Neuronal stem cell (in vitro differentiated cells): ENCODE measurements around the gene TLX2.
A peak's percentile ranks its signal among the peaks of the same experiment; 100 is the strongest.

ENCODE experiments used
- DNase-seq: peaks from one replicate; pipeline ENCODE4 v3.0.0-alpha.2; 2013; ENCODE audit warnings: low spot score
- H2AFZ ChIP-seq: one replicate; pipeline ENCODE4 v1.6.1; 2013; ENCODE audit warnings: mild to moderate bottlenecking, low read length, inconsistent platforms
- H2AK5ac ChIP-seq: 2 replicates; pipeline ENCODE4 v1.6.1; 2013; ENCODE audit warnings: low read depth, mild to moderate bottlenecking, inconsistent platforms, low read length, moderate library complexity, mixed read lengths
- H2BK120ac ChIP-seq: 2 replicates; pipeline ENCODE4 v1.6.1; 2013; ENCODE audit warnings: low read depth, mild to moderate bottlenecking, inconsistent platforms, low read length, moderate library complexity, mixed read lengths
- H2BK12ac ChIP-seq: one replicate; pipeline ENCODE4 v1.6.1; 2013; ENCODE audit warnings: low read length, inconsistent platforms
- H2BK15ac ChIP-seq: 2 replicates; pipeline ENCODE4 v1.6.1; 2013; ENCODE audit warnings: mild to moderate bottlenecking, low read length, inconsistent platforms, mixed read lengths
- H2BK5ac ChIP-seq: one replicate; pipeline ENCODE4 v1.6.1; 2013; ENCODE audit warnings: inconsistent platforms, mild to moderate bottlenecking, low read length, moderate library complexity
- H3K14ac ChIP-seq: one replicate; pipeline ENCODE4 v1.6.1; 2013; ENCODE audit warnings: low read length, inconsistent platforms
- H3K18ac ChIP-seq: 2 replicates; pipeline ENCODE4 v1.6.1; 2013; ENCODE audit warnings: low read length, inconsistent platforms
- H3K23ac ChIP-seq: 2 replicates; pipeline ENCODE4 v1.6.1; 2013; ENCODE audit warnings: low read depth, mild to moderate bottlenecking, mixed read lengths, low read length, inconsistent platforms; ENCODE audit not compliant: poor library complexity
- H3K27ac ChIP-seq: replicated peaks from 3 replicates; pipeline ENCODE4 v1.5.1; 2013; ENCODE audit warnings: low read length, inconsistent platforms
- H3K27me3 ChIP-seq, 3 experiments: 2 replicates each; pipeline ENCODE4 v1.6.1; 2013; ENCODE audit warnings: low read length in 3 of 3, mild to moderate bottlenecking in 2 of 3, inconsistent platforms in 1 of 3, low read depth in 1 of 3, mixed read lengths in 1 of 3, moderate library complexity in 1 of 3; ENCODE audit not compliant: control insufficient read depth in 3 of 3, insufficient read depth in 3 of 3
- H3K36me3 ChIP-seq, 2 donors: replicated peaks in 1 of 2; 2 replicates each; pipeline ENCODE4 v1.6.1; 2013; ENCODE audit warnings: low read length in 2 of 2; ENCODE audit not compliant: control insufficient read depth in 2 of 2, insufficient read depth in 2 of 2
- H3K4ac ChIP-seq: 2 replicates; pipeline ENCODE4 v1.6.1; 2013; ENCODE audit warnings: inconsistent platforms, mild to moderate bottlenecking, low read length, moderate library complexity
- H3K4me1 ChIP-seq, 2 donors: 1 replicate in 1 of 2; 2 replicates in 1 of 2; pipeline ENCODE4 v1.6.1; 2013; ENCODE audit warnings: low read length in 2 of 2, low read depth in 1 of 2; ENCODE audit not compliant: control insufficient read depth in 2 of 2, insufficient read depth in 1 of 2
- H3K4me2 ChIP-seq: one replicate; pipeline ENCODE4 v1.6.1; 2013; ENCODE audit warnings: mild to moderate bottlenecking, low read length, inconsistent platforms; ENCODE audit not compliant: insufficient read depth, poor library complexity, severe bottlenecking
- H3K4me3 ChIP-seq, 2 donors: 2 replicates each; pipeline ENCODE4 v1.5.1; 2013; ENCODE audit warnings: low read length in 2 of 2, mild to moderate bottlenecking in 2 of 2, inconsistent platforms in 1 of 2, moderate library complexity in 1 of 2
- H3K79me1 ChIP-seq: one replicate; pipeline ENCODE4 v1.6.1; 2013; ENCODE audit warnings: low read depth, mild to moderate bottlenecking, inconsistent platforms, low read length, moderate library complexity
- H3K9ac ChIP-seq: one replicate; pipeline ENCODE4 v1.6.1; 2013; ENCODE audit warnings: mild to moderate bottlenecking, low read depth, low read length, inconsistent platforms; ENCODE audit not compliant: poor library complexity
- H3K9me3 ChIP-seq, 2 donors: replicated peaks in 1 of 2; 2 replicates each; pipeline versions ENCODE3 to v1.6.1; 2013; ENCODE audit warnings: low read length in 2 of 2, mild to moderate bottlenecking in 2 of 2, inconsistent platforms in 1 of 2, low read depth in 1 of 2, mixed read lengths in 1 of 2, moderate library complexity in 1 of 2; ENCODE audit not compliant: control insufficient read depth in 2 of 2, insufficient read depth in 1 of 2
- H4K8ac ChIP-seq: one replicate; pipeline ENCODE4 v1.6.1; 2013; ENCODE audit warnings: low read depth, mild to moderate bottlenecking, inconsistent platforms, low read length, moderate library complexity
- H4K91ac ChIP-seq: one replicate; pipeline ENCODE4 v1.6.1; 2013; ENCODE audit warnings: low read length, low read depth, mild to moderate bottlenecking, inconsistent platforms; ENCODE audit not compliant: poor library complexity
- WGBS, 2 donors: extraction: QIAGEN DNeasy Blood & Tissue Kit; methylation state at CpG; one replicate each; pipeline ENCODE4 v1.1.7; 2013; ENCODE audit warnings: missing lambda C conversion rate in 2 of 2, mixed read lengths in 1 of 2; ENCODE audit not compliant: insufficient read length in 2 of 2, insufficient replicate concordance in 1 of 2; ENCODE audit errors: extremely low coverage in 2 of 2; 5-methylcytosine and 5-hydroxymethylcytosine counted together

TLX2 gene

GRCh38 chr2:74554820-74555531 is 40.7 kb downstream of the TLX2 start:
- Histone ChIP-seq H3K79me1 (peaks cover 6% of the 10 kb centered on the region), H2AK5ac (peak overlapping the region; percentile 8), H2AFZ (peak overlapping the region; percentile 99), H3K9me3 (no peaks in the 10 kb centered on the region), H3K36me3 (peaks cover 19 to 36% of the 10 kb centered on the region in 2 donors), H2BK5ac (no peak overlapping the region), H2BK120ac (peak overlapping the region; percentile 53), H3K27me3 (peaks cover 0 to 47% (median 4%) of the 10 kb centered on the region in 3 experiments), H2BK12ac (peak overlapping the region; percentile 63), H3K4me1 (peaks cover 9 to 14% of the 10 kb centered on the region in 2 donors), H4K8ac (no peak overlapping the region), H3K9ac (peak overlapping the region; percentile 87), H3K23ac (peak overlapping the region; percentile 82), H4K91ac (no peak overlapping the region), H3K27ac (no peak overlapping the region), H2BK15ac (no peak overlapping the region), H3K4me2 (peak overlapping the region; percentile 83), H3K14ac (peak overlapping the region; percentile 75), H3K4ac (no peak overlapping the region), H3K4me3 (peak overlapping the region; percentile 67 to 87), H3K18ac (peak overlapping the region; percentile 78)
- peak; percentile 49 for DNase-seq
- WGBS, 2 donors = no CpG with 5 or more reads among the region's 58 CpGs

GRCh38 chr2:74555610-74556103 is 41.4 kb downstream of the TLX2 start:
- Histone ChIP-seq H2AK5ac (peak overlapping the region; percentile 8), H4K91ac (no peak overlapping the region), H3K79me1 (peaks cover 6% of the 10 kb centered on the region), H2AFZ (no peak overlapping the region), H3K36me3 (peaks cover 15 to 30% of the 10 kb centered on the region in 2 donors), H3K18ac (peak overlapping the region; percentile 78), H3K23ac (no peak overlapping the region), H3K27me3 (peaks cover 4 to 46% (median 4%) of the 10 kb centered on the region in 3 experiments), H3K4me2 (peak overlapping the region; percentile 83), H3K9ac (peak overlapping the region; percentile 87), H3K14ac (no peak overlapping the region), H3K27ac (no peak overlapping the region), H2BK15ac (no peak overlapping the region), H3K4ac (no peak overlapping the region), H2BK120ac (peak overlapping the region; percentile 53), H3K9me3 (no peaks in the 10 kb centered on the region), H2BK12ac (peak overlapping the region; percentile 63), H2BK5ac (no peak overlapping the region), H3K4me1 (peaks cover 9 to 15% of the 10 kb centered on the region in 2 donors), H3K4me3 (peak overlapping the region; percentile 67 to 87), H4K8ac (no peak overlapping the region)
- WGBS, 2 donors = no CpG with 5 or more reads among the region's 17 CpGs
- no peak for DNase-seq

- peaks cover 15 to 28% of the 10 kb centered on the region in 2 donors for H3K36me3 ChIP-seq
- no peak overlapping the region for H3K4me3 ChIP-seq
- peaks cover 6% of the 10 kb centered on the region for H3K79me1 ChIP-seq
- H3K27ac ChIP-seq = no peak overlapping the region
- H2BK5ac ChIP-seq = no peak overlapping the region
- no peak overlapping the region for H3K4me2 ChIP-seq
- DNase-seq = no peak
- no peak overlapping the region for H2AK5ac ChIP-seq
- peaks cover 9 to 15% of the 10 kb centered on the region in 2 donors for H3K4me1 ChIP-seq
- H3K4ac ChIP-seq = no peak overlapping the region
- H2BK12ac ChIP-seq = no peak overlapping the region
- H4K91ac ChIP-seq = no peak overlapping the region
- no peak overlapping the region for H2AFZ ChIP-seq
- no peak overlapping the region for H3K9ac ChIP-seq
- peaks cover 4 to 46% (median 6%) of the 10 kb centered on the region in 3 experiments for H3K27me3 ChIP-seq
- no peak overlapping the region for H2BK120ac ChIP-seq
- no CpG with 5 or more reads among the region's 14 CpGs for WGBS, 2 donors
- no peaks in the 10 kb centered on the region for H3K9me3 ChIP-seq
- H2BK15ac ChIP-seq = no peak overlapping the region
- no peak overlapping the region for H3K23ac ChIP-seq
- no peak overlapping the region for H3K18ac ChIP-seq
- H3K14ac ChIP-seq = no peak overlapping the region
- H4K8ac ChIP-seq = no peak overlapping the region
Observed at GRCh38 chr2:74556159-74556558, 41.9 kb downstream of the TLX2 start.

GRCh38 chr2:74556831-74557370 is 42.7 kb downstream of the TLX2 start:
- Histone ChIP-seq H2AK5ac (no peak overlapping the region), H2BK15ac (no peak overlapping the region), H2BK5ac (no peak overlapping the region), H3K4me3 (no peak overlapping the region), H3K36me3 (peaks cover 10 to 20% of the 10 kb centered on the region in 2 donors), H3K9me3 (no peaks in the 10 kb centered on the region), H3K4me1 (peaks cover 9 to 15% of the 10 kb centered on the region in 2 donors), H2BK12ac (no peak overlapping the region), H4K8ac (no peak overlapping the region), H3K9ac (peak overlapping the region; percentile 9), H3K18ac (no peak overlapping the region), H3K79me1 (peaks cover 3% of the 10 kb centered on the region), H3K23ac (no peak overlapping the region), H3K27ac (no peak overlapping the region), H4K91ac (no peak overlapping the region), H3K4me2 (no peak overlapping the region), H2AFZ (no peak overlapping the region), H3K14ac (no peak overlapping the region), H3K27me3 (peaks cover 4 to 46% (median 13%) of the 10 kb centered on the region in 3 experiments), H2BK120ac (no peak overlapping the region), H3K4ac (no peak overlapping the region)
- DNase-seq = no peak
- no CpG with 5 or more reads among the region's 6 CpGs for WGBS, 2 donors
